ENCODE data around the gene SLC24A4. TPM values are rescaled to one million over a fixed set of nuclear protein-coding genes. Genes with fewer than 3 reads are reported as not detected.
A peak's percentile ranks its signal among the peaks of the same experiment; 100 is the strongest.

The SLC24A4 gene
- total RNA-seq, 4 donors from 2014 or later: 0.08 to 0.37 (median 0.22) TPM

GRCh38 chr14:92453691-92454090 lies 130.7 kb downstream of the SLC24A4 start:
- 86 to 87% methylated on average over 8 of the region's 8 CpGs for WGBS, 2 donors
- DNase-seq (ENCODE audit: low spot score in 2 of 2): peak in 1 of 2 donors; percentile 75
- TF ChIP-seq POLR2A (IDR thresholded peaks at IDR 0.05) (no peak), CTCF (IDR thresholded peaks at IDR 0.05) (no peak)
- H3K4me3 ChIP-seq (ENCODE audit: low read depth, poor library complexity, severe bottlenecking): no peak overlapping the region
- intact Hi-C loops (cut with DNase I; ENCODE audit: low total_unique reads): no loop called here

- TF ChIP-seq CTCF (IDR thresholded peaks at IDR 0.05): no peak
- TF ChIP-seq POLR2A (IDR thresholded peaks at IDR 0.05): no peak
- 100% methylated on average over 2 of the region's 2 CpGs for WGBS, 2 donors
- H3K4me3 ChIP-seq (ENCODE audit: low read depth, poor library complexity, severe bottlenecking): no peak overlapping the region
- DNase-seq (ENCODE audit: low spot score in 2 of 2): no peak
- intact Hi-C loops (cut with DNase I; ENCODE audit: low total_unique reads): no loop called here
These were observed 132.3 kb downstream of the SLC24A4 start for GRCh38 chr14:92455231-92455630.

GRCh38 chr14:92456215-92457015 lies 133.4 kb downstream of the SLC24A4 start:
- H3K4me3 ChIP-seq (ENCODE audit: low read depth, poor library complexity, severe bottlenecking): no peak overlapping the region
- TF ChIP-seq POLR2A (IDR thresholded peaks at IDR 0.05): no peak
- peak in 1 of 3 donors; percentile 27 for TF ChIP-seq CTCF (IDR thresholded peaks at IDR 0.05)
- DNase-seq (ENCODE audit: low spot score in 2 of 2): peak in 1 of 2 donors; percentile 77
- intact Hi-C loops (cut with DNase I; ENCODE audit: low total_unique reads): no loop called here
- 71 to 76% methylated on average over 23 of the region's 23 CpGs for WGBS, 2 donors

GRCh38 chr14:92457016-92457565 lies 134.1 kb downstream of the SLC24A4 start:
- 93 to 98% methylated on average over 5 of the region's 5 CpGs for WGBS, 2 donors
- no peak overlapping the region for H3K4me3 ChIP-seq (ENCODE audit: low read depth, poor library complexity, severe bottlenecking)
- peak in 1 of 2 donors; percentile 61 for DNase-seq (ENCODE audit: low spot score in 2 of 2)
- intact Hi-C loops (cut with DNase I; ENCODE audit: low total_unique reads): no loop called here
- TF ChIP-seq POLR2A (IDR thresholded peaks at IDR 0.05): no peak
- no peak for TF ChIP-seq CTCF (IDR thresholded peaks at IDR 0.05)

GRCh38 chr14:92458136-92459029 lies 135.4 kb downstream of the SLC24A4 start:
- intact Hi-C loops (cut with DNase I; ENCODE audit: low total_unique reads): no loop called here

More at GRCh38 chr14:92458136-92459029, 135.4 kb downstream of the SLC24A4 start:
- TF ChIP-seq POLR2A (IDR thresholded peaks at IDR 0.05): no peak
- no peak for TF ChIP-seq CTCF (IDR thresholded peaks at IDR 0.05)
- WGBS, 2 donors: 91 to 94% methylated on average over 17 of the region's 17 CpGs
- DNase-seq (ENCODE audit: low spot score in 2 of 2): peak in 1 of 2 donors; percentile 68
- no peak overlapping the region for H3K4me3 ChIP-seq (ENCODE audit: low read depth, poor library complexity, severe bottlenecking)
